GM21381 (cell line): ENCODE results near the gene CRABP2.

Experiments used
- ATAC-seq: cut with Tn5 transposase; IDR thresholded peaks from one replicate; pipeline ENCODE4 v1.9.1; 2021; ENCODE audit warnings: mild to moderate bottlenecking, moderate library complexity; ENCODE audit not compliant: unreplicated experiment

The CRABP2 gene

GRCh38 chr1:156691665-156692440 is 13.5 kb downstream of the CRABP2 start:
- no peak for ATAC-seq

DNA sequence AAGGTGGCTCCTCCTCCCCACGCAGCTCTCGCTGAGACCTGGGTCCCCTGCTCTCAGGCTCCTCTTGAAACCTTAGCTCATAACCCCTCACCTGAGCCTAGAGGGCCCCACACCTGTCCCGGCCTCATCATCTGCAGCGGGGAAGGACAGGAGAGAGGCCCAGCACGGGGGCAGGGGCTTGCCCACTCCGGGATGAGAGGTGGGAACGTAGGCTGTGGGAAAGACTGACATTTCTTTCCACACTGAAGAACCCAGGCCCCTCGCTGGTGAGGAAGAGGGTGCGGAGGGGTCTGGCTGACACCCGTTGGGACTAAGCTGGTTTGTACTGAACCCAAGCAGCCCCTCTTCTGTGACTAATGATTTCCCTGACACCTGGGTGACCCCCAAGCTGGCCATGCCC is 14.2 kb downstream of the CRABP2 start:
- ATAC-seq, result no peak

- ATAC-seq, result no peak
Observed at GRCh38 chr1:156690675-156691036, 14.7 kb downstream of the CRABP2 start.

DNA sequence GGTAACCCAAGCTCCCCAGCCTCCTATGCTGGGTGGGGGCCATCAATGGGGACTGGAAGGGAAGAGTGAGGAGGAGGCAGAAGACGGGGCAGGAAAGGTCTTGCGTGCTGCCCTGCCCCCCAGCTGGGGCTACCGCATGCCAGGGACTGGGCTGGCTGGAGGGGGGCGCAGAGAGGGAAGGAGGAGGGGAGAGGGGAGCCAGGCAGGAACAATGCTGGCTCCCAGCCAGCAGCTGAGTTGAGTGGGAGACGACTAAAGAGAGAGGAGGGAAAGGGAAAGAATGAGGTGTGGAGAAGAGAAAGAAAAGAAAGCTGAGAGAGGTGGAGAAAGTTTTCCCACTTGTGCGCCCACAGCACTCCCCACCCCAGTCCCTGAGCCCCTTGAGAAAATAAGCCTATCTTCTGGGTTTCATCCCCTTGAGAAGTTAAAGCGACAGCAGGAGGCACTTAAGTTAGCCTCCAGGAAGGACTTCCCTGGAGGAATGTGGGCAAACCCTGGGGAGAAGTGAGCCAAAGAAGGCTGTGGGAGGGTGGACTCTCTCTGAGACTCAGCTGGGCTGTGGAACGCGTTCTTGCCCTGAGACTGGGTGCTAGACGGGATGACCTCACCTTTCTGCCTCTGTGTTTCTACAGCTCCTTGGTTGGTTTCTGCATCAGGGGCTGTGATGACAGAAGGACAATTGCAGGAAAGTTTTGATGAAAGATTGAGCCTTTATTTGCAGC is 15.3 kb downstream of the CRABP2 start:
- no peak for ATAC-seq

- peak; percentile 54 for ATAC-seq
Observed at GRCh38 chr1:156689035-156689952, 16.1 kb downstream of the CRABP2 start.

DNA sequence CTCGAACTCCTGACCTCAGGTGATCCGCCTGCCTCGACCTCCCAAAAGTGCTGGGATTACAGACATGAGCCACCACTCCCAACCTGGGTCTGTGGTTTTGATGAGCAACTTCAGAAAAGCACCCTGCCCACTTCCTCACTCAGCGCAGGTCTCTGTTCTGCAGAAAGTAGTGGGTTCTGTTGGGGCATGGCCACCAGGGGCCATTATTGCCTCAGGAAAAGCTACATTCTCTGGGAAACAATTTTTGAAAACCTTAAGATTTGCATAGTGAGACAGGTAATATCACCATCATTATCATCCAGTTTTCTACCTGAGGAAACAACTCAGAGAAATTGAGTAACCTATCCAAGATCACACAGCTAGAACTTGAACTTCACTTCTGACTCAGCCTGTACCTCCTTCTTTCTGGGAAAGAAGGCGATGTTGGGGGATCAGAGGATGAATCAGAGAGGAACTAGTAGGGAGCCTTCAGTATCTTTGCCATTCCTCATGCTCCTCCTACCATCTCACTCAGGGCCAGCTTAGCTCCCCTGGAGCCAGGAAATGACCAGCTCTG is 21.1 kb downstream of the CRABP2 start:
- no peak for ATAC-seq

DNA sequence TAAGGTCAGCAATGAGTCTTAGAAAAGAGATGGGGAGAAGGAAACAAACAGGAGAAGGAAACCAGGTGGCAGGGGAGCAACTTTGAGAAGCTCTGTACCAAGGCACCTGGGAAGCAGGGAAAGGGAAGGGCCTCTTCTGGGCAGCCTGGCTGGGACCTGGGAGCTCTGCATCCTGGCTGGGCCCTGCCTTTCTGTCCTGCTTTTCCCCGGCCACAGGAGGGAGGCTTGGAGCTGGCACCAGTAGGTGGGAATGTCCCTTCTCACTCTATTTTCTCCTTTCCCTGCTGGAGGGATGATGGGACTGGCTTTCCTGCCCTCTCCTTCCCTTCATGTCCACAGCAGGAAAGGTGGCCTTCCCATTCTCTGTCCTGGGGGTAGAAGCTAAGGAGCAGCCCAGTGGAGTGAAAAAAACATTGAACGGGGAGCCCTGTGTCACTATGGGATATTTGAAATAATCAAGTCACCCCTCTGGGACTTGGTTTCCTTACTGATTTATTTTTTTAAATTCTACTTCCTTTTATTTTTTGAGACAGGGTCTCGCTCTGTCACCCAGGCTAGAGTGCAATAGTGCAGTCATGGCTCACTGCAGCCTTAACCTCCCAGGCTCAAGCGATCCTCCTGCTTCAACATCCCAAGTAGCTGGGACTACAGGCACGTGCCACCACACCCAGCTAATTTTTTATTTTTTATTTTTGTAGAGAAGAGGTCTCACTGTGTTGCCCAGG is 23.1 kb downstream of the CRABP2 start:
- no peak for ATAC-seq

- ATAC-seq, result no peak
Observed at GRCh38 chr1:156681196-156681960, 24.0 kb downstream of the CRABP2 start.

DNA sequence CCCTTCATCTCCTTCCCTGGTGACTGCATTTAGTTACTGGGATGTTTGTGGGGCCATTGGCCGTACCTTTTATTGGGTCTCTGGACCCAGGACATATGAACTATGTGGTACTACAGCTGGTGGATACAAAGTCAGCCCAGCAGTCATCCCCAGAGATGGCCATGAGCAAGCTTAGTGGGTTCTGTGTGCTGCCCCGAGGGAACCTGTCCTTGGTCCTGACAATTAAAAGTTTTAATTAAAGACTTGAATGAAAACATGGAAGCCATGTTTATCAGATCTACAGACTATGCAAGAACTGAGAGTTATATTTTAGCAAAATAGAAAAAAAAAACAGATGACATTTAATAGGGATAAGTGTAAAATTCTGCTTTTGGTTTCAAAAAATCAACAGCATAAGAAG is 25.3 kb downstream of the CRABP2 start:
- no peak for ATAC-seq

DNA sequence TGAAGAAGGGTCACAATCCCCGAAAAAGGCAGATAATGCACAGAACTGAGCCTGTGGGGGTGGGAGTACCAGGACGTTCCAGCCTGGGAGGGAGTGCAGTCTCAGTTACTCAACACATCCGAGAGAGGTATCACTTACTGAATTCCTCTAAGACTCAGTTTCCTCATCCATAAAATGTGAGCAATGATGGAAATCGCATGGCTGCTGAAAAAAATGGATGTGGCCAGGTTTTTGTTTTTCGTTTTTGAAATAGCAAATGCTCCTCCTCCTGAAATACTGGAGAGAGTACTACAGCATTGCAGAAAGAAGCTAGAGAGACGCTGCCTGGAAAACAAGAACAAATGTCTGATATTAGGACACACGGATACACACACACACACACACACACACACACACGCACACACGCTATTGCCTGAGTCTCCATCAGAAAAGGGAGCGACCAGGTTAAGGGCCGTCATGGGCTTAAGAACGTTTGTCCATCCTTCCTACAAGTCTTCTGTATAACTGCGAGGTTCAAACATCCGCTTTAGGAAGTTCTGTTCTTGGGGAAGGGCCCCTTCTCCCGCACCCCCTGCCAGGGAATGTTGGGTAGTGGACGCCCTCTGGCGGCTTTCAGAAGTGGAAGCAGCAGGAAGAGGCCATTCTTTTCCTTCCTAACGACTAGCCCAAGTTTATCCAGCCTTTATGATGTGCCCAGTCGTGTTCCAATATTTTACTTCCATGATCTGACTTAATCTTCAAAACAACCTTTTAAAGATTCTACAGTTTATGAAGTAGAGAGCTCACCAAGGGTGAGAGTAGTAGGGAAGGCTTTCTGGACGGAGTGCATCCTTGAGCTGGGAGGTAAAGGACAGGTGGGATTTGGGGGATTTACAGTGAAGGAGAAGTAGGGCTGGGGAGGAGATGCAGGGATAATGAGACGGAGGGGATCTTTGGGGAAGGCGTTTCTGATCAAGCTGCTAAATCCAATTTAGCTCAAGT is 27.5 kb downstream of the CRABP2 start:
- no peak for ATAC-seq

- ATAC-seq, result no peak
Observed at GRCh38 chr1:156676820-156677615, 28.4 kb downstream of the CRABP2 start, which contains the start of gene NES. Gene NES (minus strand): TSS chr1:156677407. CDS start chr1:156677264, 143 bp downstream.

- ATAC-seq, result no peak
Observed at GRCh38 chr1:156676114-156676819, 29.1 kb downstream of the CRABP2 start.

GRCh38 chr1:156675210-156676113 is 29.9 kb downstream of the CRABP2 start:
- ATAC-seq, result no peak

DNA sequence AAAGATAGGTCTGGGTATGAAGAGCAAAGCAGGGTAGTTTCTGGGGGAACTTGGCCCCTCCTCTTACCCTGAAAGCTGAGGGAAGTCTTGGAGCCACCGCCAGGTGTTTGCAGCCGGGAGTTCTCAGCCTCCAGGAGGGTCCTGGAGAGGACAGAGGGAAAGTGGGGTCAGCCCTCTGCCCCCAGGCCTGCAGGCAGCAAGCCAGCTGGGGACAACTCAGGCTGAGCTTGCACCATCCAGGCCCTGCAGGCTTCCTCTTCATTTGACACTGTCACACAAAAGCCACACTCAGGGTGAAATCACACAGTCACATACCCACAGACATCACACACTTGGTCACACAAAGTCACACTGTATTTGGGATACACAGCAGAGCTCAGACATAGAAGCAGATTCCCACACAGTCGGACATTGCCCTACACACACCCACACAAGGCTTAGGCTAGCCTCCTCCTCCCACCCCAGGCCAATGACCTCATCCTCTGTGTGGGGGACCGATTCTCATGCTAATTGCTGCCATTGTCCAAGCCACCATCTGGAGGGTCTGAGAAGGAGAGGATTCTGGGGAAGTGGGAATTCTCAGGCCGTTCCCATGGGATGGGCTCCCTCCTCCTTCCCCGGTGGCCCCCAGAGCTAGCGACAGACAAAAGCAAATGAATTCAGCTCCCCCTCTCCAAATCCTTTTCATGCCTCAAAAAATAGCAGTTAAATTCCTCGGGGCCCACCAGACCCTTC is 31.8 kb downstream of the CRABP2 start:
- ATAC-seq, result no peak

DNA sequence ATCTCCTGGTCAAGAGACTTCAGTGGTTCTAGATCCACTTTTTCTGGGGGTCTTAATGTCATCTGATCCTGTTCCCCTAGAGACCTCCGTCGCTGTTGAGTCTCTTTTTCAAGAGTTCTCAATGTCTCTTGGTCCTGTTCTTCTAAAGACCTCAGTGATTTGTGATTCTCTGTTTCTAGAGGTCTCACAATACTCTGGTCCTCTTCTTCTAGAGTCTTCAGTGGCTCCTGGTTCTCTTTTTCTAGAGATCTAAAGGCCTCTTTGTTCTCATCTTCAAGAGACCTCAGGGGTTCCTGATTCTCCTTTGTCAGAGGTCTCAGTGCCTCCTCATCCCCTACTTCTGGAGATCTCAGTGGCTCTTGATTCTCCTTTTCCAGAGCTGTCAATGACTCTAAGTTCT is 33.6 kb downstream of the CRABP2 start:
- no peak for ATAC-seq
